ENCODE measurements around the gene KIAA0753.

GRCh38 chr17:6547336-6547735 is 93.2 kb downstream of the KIAA0753 start:
- no peak for TF ChIP-seq EP300 (IDR thresholded peaks at IDR 0.05; ENCODE audit: borderline replicate concordance in 1 of 2, control insufficient read depth in 1 of 2, low read depth in 2 of 2, low read length in 2 of 2)
- no peak for TF ChIP-seq RAD21 (IDR thresholded peaks at IDR 0.05; ENCODE audit: insufficient read depth, low read depth, low read length)
- no peak for TF ChIP-seq TARDBP (IDR thresholded peaks at IDR 0.05; ENCODE audit: borderline replicate concordance)
- no peak for TF ChIP-seq CTCF (IDR thresholded peaks at IDR 0.05 in 2 of 3, conservative IDR thresholded peaks at IDR 0.05 in 1 of 3; ENCODE audit: control insufficient read depth in 2 of 3, extremely low read depth in 1 of 3, insufficient read depth in 1 of 3, low read depth in 3 of 3, low read length in 3 of 3)
- TF ChIP-seq USF1 (IDR thresholded peaks at IDR 0.05; ENCODE audit: borderline replicate concordance, extremely low read length, insufficient read depth, low read depth, low read length) = no peak
- no peak for TF ChIP-seq REST (IDR thresholded peaks at IDR 0.05; ENCODE audit: low read depth, low read length)
- TF ChIP-seq POLR2A (IDR thresholded peaks at IDR 0.05; ENCODE audit: low read depth, low read length) = no peak
- TF ChIP-seq SMC3 (IDR thresholded peaks at IDR 0.05; ENCODE audit: borderline replicate concordance, low read length) = no peak
- TF ChIP-seq USF2 (IDR thresholded peaks at IDR 0.05; ENCODE audit: borderline replicate concordance, low read depth, low read length) = no peak
